ENCODE measurements around the gene RFESD. TPM values are rescaled to one million over a fixed set of nuclear protein-coding genes. Genes with fewer than 3 reads are reported as not detected.
"Not testable (repeated sequence)": the region's sequence is repeated elsewhere in the genome, so short reads cannot be mapped to it uniquely, and the experiment has no call there.

RFESD gene
- polyA plus RNA-seq, 4 donors = 4.3 to 5.9 (median 5.1) TPM

DNA sequence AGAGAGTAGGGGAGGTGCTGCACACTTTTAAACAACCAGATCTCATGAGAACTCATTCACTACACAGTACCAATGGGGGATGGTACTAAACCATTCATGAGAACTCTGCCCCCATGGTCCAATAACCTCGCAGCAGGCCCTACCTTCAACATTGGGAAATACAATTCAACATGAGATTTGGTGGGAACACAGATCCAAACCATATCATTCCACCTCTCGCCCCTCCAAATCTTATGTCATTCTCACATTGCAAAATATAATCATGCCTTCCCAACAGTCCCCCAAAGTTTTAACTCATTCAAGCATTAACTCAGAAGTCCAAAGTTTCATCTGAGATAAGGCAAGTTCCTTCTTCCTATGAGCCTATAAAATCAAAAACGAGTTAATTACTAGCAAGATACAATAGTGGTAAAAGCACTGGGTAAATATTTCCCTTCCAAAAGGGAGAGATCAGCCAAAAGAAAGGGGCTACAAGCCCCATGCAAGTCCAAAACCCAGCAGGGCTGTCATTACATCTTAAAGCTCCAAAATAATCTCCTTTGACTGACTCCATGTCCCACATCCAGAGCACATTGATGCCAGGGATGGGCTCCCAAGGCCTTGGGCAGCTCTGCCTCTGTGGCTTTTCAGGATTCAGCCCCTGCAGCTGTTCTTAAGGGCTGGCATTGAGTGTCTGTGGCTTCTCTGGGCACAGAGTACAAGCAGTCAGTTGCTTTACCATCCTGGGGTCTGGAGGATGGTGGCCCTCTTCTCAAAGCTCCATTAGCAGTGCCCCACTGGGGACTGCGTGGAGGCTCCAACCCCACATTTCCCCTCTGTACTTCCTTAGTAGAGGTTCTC, 18.4 kb upstream of the RFESD start:
- DNase-seq (ENCODE audit: low read depth in 4 of 4, low spot score in 3 of 4) = no peak

- no peak for DNase-seq (ENCODE audit: low read depth in 4 of 4, low spot score in 3 of 4)
Measured at GRCh38 chr5:95628933-95629332, 17.6 kb upstream of the RFESD start.

DNA sequence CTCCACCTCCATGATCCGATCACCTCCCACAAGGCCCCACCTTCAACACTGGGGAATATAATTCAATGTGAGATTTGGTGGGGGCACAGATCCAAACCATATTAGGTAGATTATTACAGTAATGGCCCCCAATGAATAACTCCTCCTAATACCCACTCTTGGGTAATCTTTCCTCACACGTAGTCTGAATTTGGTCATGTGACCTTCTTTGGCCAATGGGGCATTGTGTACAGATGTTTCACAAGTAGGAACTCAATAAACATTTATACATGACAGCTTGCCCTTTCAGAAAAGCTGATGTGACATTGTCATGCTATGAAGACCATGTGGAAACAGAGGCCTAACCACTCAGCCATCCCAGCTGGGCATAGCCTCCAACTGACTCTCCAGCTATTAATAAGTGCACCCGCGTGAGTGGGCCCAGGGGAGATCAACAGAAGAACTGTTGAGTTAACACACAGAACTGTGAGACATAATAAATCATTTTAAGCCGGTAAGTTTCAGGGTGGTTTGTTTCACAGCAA, 16.1 kb upstream of the RFESD start:
- no peak for DNase-seq (ENCODE audit: low read depth in 4 of 4, low spot score in 3 of 4)

DNA sequence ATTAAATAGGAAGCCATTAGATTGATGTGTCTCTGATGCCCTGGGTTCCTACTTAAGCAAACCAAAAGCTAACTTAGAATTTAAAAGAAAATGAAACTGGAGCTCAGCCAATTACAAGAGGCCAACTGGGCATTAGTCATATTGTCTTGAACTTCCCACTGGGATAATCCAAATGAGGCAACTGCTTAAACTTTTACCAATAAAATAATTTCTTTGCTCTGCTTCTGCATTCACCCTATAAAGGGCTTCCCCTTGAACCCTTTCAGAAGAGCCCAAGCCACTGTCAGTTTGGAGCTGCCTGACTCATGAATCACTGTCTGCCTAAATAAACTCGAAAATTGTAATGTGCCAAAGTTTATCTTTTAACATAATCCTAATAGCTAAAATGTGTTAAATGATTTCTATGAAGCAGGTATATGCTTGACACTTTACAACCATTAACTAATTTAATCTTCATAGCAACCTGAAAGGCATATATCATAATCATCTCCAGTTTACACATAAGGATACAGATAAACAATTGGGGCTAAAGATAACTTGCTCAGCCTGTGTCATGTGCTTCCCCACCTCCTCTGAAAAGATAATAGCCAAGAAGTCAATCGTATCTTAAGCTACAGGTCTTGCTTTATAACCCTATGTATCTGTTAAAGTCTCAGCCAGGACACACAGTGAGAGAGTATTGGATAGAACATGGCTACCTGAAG, 15.2 kb upstream of the RFESD start:
- DNase-seq (ENCODE audit: low read depth in 4 of 4, low spot score in 3 of 4) = no peak

GRCh38 chr5:95631991-95632675, 14.4 kb upstream of the RFESD start:
- DNase-seq (ENCODE audit: low read depth in 4 of 4, low spot score in 3 of 4) = no peak

- not testable (repeated sequence) for DNase-seq (ENCODE audit: low read depth in 4 of 4, low spot score in 3 of 4)
Measured at GRCh38 chr5:95632942-95633341, 13.6 kb upstream of the RFESD start.

- DNase-seq (ENCODE audit: low read depth in 4 of 4, low spot score in 3 of 4) = no peak
Measured at GRCh38 chr5:95633671-95634070, 12.9 kb upstream of the RFESD start.

- no peak for DNase-seq (ENCODE audit: low read depth in 4 of 4, low spot score in 3 of 4)
Measured at GRCh38 chr5:95634081-95634480, 12.5 kb upstream of the RFESD start.

GRCh38 chr5:95638632-95639031, 7.9 kb upstream of the RFESD start:
- DNase-seq (ENCODE audit: low read depth in 4 of 4, low spot score in 3 of 4) = no peak

GRCh38 chr5:95641741-95642220, 4.8 kb upstream of the RFESD start:
- no peak for DNase-seq (ENCODE audit: low read depth in 4 of 4, low spot score in 3 of 4)

GRCh38 chr5:95643152-95643551, 3.4 kb upstream of the RFESD start:
- no peak for DNase-seq (ENCODE audit: low read depth in 4 of 4, low spot score in 3 of 4)

- no peak for DNase-seq (ENCODE audit: low read depth in 4 of 4, low spot score in 3 of 4)
Measured at GRCh38 chr5:95644351-95645042, 2.1 kb upstream of the RFESD start.

DNA sequence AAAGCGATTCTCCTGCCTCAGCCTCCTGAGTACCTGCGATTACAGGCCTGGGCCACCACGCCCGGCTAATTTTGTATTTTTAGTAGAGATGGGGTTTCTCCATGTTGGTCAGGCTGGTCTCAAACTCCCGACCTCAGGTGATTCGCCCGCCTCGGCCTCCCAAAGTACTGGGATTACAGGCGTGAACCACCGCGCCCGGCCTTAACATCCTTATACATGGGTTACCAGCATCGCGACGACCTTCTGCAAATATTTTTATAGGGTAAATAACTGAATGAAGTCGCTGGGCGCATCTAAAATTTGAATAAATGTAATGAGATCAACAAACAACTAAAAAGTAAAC, 380 bp upstream of the RFESD start:
- not testable (repeated sequence) for DNase-seq (ENCODE audit: low read depth in 4 of 4, low spot score in 3 of 4)

GRCh38 chr5:95647886-95648860, 1.6 kb downstream of the RFESD start:
- no peak for DNase-seq (ENCODE audit: low read depth in 4 of 4, low spot score in 3 of 4)

DNA sequence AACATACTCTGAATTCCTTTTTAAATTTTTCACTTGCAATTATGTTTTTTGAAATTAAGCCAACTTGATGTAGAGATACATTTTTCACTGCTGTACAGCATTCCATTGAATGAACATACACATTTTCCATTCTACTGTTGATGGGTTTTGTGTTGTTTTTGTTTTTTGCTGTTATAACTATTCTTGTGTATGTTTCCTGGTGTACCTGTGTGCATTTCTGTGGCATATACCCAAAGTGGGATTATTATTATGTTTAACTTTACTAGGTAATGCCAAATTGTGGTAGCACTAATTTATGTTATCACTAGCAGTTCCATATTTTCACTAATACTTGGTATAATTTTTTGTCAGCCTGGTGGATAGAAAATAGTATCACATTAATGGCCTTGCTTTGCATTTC, 2.7 kb downstream of the RFESD start:
- no peak for DNase-seq (ENCODE audit: low read depth in 4 of 4, low spot score in 3 of 4)

DNA sequence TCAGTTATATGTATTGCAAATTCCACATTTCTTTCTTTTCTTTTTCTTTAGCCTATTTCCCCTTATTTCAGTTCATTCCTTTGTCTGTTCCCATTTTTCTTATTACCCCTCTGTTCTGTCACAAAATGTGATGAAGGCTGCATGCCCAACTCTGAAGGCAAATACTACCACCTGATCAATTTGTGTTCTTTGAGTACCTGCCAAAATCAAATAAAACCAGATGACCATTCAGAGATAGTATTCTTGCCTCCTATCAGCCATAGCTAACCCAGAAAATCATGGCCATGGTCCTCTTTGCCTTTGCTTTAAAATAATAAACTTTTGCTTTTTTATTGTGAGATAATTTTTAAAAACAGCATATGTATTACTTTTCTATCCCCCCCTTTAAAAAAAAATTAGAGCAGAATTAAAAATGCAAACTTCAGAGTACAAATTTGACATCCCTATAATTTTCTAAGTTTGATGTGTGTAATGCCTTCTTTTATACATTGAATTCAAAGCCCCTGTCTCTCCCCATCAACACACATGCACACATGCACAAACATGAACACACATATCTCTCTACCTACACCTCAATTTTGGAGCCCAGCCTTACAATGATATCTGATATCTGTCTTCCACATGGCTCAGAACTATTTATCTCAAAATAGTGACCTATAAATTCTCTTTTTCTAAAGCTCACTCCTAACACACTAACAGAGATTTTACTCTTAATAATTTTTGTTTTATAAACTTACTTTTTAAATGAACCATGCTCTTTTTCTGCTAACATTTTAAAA, 3.5 kb downstream of the RFESD start:
- DNase-seq (ENCODE audit: low read depth in 4 of 4, low spot score in 3 of 4) = no peak

- DNase-seq (ENCODE audit: low read depth in 4 of 4, low spot score in 3 of 4) = no peak
Measured at GRCh38 chr5:95652849-95653248, 6.3 kb downstream of the RFESD start.

DNA sequence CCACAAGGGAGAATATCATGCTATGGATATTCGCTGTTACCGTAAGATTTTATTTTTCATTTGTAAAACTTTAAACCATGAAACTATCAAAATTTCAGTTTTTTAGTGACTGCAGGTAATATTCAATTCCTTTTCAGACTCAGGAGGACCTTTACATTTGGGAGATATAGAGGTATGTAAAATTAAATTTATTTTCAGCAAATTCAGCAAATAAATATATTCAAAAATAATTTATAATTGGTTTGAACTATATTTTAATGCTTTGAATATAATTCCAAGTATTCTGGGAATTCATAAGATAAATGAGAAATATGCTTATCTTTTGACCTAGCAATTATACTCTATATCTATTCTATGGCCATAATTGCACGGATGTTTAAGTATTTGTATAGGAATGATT, 7.6 kb downstream of the RFESD start:
- DNase-seq (ENCODE audit: low read depth in 4 of 4, low spot score in 3 of 4) = no peak

GRCh38 chr5:95655575-95655974, 9.0 kb downstream of the RFESD start:
- DNase-seq (ENCODE audit: low read depth in 4 of 4, low spot score in 3 of 4) = no peak
